ENCODE data around the gene ATP6V1E1. TPM values are rescaled to one million over a fixed set of nuclear protein-coding genes. Genes with fewer than 3 reads are reported as not detected.
"Not testable (repeated sequence)": the region's sequence is repeated elsewhere in the genome, so short reads cannot be mapped to it uniquely, and the experiment has no call there.

Gene ATP6V1E1
- total and polyA plus RNA-seq, 9 of the 15 experiments (the other 6 are each of a cell fraction or from before 2014, with no cell fraction given), result 122 to 249 (median 179) TPM

DNA sequence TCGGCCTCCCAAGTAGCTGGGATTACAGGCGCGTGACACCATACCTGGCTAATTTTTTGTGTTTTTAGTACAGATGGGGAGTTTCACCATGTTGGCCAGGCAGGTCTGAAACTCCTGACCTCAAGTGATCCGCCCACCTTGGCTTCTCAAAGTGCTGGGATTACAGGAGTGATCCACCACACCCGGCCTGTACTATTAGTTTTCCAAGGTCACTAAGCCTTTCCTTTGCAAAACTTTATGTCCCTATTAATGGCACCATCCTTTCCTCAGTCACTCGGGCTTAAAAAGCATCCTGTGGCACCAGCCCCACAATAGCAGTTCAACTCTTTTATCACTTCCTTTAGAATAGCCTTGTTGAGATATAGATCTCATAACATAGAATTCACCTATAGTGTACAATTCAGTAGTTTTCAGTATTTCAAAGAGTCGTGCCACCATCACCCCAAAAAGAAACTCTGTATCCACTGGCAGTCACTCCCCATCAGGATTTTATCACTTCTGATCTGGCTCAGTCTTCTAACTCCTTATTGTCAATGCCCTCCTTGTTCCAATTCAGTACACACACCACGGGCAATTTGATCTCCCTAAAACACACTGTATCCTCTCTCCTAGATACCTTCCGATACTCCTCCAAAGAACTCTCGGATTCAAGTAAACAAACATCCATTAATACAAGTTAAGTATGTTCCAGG lies 9.1 kb upstream of the ATP6V1E1 start (continued):
- TF ChIP-seq ZNF384 (IDR thresholded peaks at IDR 0.05; ENCODE audit: low read depth, low read length), result peak; percentile 7; the same call in 1 of the 2 replicates
- no peak for TF ChIP-seq HNRNPK (IDR thresholded peaks at IDR 0.05; ENCODE audit: low read depth, low read length, poor library complexity, severe bottlenecking)
- TF ChIP-seq, protein P1, sequence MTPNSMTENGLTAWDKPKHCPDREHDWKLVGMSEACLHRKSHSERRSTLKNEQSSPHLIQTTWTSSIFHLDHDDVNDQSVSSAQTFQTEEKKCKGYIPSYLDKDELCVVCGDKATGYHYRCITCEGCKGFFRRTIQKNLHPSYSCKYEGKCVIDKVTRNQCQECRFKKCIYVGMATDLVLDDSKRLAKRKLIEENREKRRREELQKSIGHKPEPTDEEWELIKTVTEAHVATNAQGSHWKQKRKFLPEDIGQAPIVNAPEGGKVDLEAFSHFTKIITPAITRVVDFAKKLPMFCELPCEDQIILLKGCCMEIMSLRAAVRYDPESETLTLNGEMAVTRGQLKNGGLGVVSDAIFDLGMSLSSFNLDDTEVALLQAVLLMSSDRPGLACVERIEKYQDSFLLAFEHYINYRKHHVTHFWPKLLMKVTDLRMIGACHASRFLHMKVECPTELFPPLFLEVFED (CRISPR knock-in tag; conservative IDR thresholded peaks at IDR 0.05), result peak; percentile 29; the same call in 1 of the 2 replicates
- TF ChIP-seq FOXJ2 (tag; IDR thresholded peaks at IDR 0.05), result peak; percentile 78
- peak in 1 of 2 experiments; percentile 7; a peak in 1 of 4 replicates for TF ChIP-seq KDM1A (IDR thresholded peaks at IDR 0.05)
- TF ChIP-seq, protein P2, sequence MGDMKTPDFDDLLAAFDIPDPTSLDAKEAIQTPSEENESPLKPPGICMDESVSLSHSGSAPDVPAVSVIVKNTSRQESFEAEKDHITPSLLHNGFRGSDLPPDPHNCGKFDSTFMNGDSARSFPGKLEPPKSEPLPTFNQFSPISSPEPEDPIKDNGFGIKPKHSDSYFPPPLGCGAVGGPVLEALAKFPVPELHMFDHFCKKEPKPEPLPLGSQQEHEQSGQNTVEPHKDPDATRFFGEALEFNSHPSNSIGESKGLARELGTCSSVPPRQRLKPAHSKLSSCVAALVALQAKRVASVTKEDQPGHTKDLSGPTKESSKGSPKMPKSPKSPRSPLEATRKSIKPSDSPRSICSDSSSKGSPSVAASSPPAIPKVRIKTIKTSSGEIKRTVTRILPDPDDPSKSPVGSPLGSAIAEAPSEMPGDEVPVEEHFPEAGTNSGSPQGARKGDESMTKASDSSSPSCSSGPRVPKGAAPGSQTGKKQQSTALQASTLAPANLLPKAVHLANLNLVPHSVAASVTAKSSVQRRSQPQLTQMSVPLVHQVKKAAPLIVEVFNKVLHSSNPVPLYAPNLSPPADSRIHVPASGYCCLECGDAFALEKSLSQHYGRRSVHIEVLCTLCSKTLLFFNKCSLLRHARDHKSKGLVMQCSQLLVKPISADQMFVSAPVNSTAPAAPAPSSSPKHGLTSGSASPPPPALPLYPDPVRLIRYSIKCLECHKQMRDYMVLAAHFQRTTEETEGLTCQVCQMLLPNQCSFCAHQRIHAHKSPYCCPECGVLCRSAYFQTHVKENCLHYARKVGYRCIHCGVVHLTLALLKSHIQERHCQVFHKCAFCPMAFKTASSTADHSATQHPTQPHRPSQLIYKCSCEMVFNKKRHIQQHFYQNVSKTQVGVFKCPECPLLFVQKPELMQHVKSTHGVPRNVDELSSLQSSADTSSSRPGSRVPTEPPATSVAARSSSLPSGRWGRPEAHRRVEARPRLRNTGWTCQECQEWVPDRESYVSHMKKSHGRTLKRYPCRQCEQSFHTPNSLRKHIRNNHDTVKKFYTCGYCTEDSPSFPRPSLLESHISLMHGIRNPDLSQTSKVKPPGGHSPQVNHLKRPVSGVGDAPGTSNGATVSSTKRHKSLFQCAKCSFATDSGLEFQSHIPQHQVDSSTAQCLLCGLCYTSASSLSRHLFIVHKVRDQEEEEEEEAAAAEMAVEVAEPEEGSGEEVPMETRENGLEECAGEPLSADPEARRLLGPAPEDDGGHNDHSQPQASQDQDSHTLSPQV (IDR thresholded peaks at IDR 0.05), result peak; percentile 60

DNA sequence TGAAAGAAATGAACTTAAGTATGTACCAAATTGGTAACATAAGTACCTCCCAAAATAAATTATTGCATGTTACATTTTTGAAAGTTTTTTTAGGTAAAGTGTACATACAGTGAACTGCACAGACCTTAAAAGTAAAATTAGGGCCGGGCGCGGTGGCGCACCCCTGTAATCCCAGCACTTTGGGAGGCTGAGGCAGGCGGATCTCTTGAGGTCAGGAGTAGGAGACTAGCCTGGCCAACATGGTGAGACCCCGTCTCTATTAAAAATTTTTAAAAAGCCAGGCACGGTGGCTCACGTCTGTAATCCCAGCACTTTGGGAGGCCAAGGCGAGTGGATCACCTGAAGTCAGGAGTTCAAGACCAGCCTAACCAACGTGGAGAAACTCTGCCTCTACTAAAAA lies 8.3 kb upstream of the ATP6V1E1 start:
- H3K9me3 ChIP-seq (replicated peaks; ENCODE audit: control insufficient read depth, insufficient read depth, low read depth, low read length); H3K27ac ChIP-seq (ENCODE audit: extremely low read depth, low read depth, low read length); BruUV-seq (replicated peaks); H3K9ac ChIP-seq (ENCODE audit: insufficient read depth in 1 of 2, low read depth in 2 of 2, low read length in 2 of 2); ATAC-seq; FAIRE-seq; H3K27me3 ChIP-seq (ENCODE audit: control insufficient read depth in 2 of 2, insufficient read depth in 2 of 2, low read length in 2 of 2); in situ Hi-C loops (cut with MboI); H4K20me1 ChIP-seq (replicated peaks; ENCODE audit: control insufficient read depth, insufficient read depth, low read length); DNase-seq (ENCODE audit: extremely low read depth in 1 of 4, low spot score in 3 of 4); H3K4me2 ChIP-seq (ENCODE audit: insufficient read depth, low read length); H2AFZ ChIP-seq (ENCODE audit: low read depth, low read length); H3K4me3 ChIP-seq; H3K9me1 ChIP-seq (ENCODE audit: control insufficient read depth, insufficient read depth, low read length); CTCF ChIA-PET (ENCODE audit: low intra/inter-chr PET ratio): not testable (repeated sequence)
- 85% methylated on average over 10 of the region's 10 CpGs for WGBS (ENCODE audit: insufficient coverage, low coverage, missing lambda C conversion rate)
- Histone ChIP-seq H3K4me1 (replicated peaks in 1 of 2; ENCODE audit: control insufficient read depth in 2 of 2, insufficient read depth in 2 of 2, low read length in 2 of 2) (peaks cover 31 to 38% of the 10 kb centered on the region in 2 experiments), H3K36me3 (ENCODE audit: control insufficient read depth, insufficient read depth, low read length) (peaks cover 14% of the 10 kb centered on the region), H3K79me2 (ENCODE audit: control insufficient read depth, insufficient read depth, low read length) (peaks cover 41% of the 10 kb centered on the region)
- POLR2A ChIA-PET, result interaction anchor here (0.6 to 1.1 kb wide), 3 partner anchors 13 to 39 kb away, joined by 3 to 4 read pairs (median 3); no protein-coding TSS in a partner anchor
- intact Hi-C loops (cut with micrococcal nuclease), result loop anchor here (5.0 kb wide), 1 partner anchor 150 kb away; no protein-coding TSS in a partner anchor
